Fibroblast of upper back skin (primary cell): ENCODE results near the gene FCGR3B.
"Not testable (repeated sequence)": the region's sequence is repeated elsewhere in the genome, so short reads cannot be mapped to it uniquely, and the experiment has no call there.

Experiments
- DNase-seq: peaks from one replicate; pipeline ENCODE4 v3.0.0-alpha.2; 2013

FCGR3B gene

GRCh38 chr1:161638251-161638993, 7.4 kb upstream of the FCGR3B start:
- DNase-seq, result not testable (repeated sequence)

GRCh38 chr1:161636976-161637375, 6.0 kb upstream of the FCGR3B start:
- not testable (repeated sequence) for DNase-seq

GRCh38 chr1:161636189-161636782, 5.3 kb upstream of the FCGR3B start:
- DNase-seq, result not testable (repeated sequence)

- not testable (repeated sequence) for DNase-seq
Measured at GRCh38 chr1:161634993-161635392, 4.0 kb upstream of the FCGR3B start.

GRCh38 chr1:161630128-161630742, 741 bp downstream of the FCGR3B start:
- DNase-seq, result not testable (repeated sequence)

GRCh38 chr1:161626445-161627146, 4.4 kb downstream of the FCGR3B start:
- DNase-seq, result not testable (repeated sequence)

- DNase-seq, result not testable (repeated sequence)
Measured at GRCh38 chr1:161624605-161625004, 6.4 kb downstream of the FCGR3B start.

GRCh38 chr1:161623401-161624051, 7.5 kb downstream of the FCGR3B start:
- not testable (repeated sequence) for DNase-seq

- not testable (repeated sequence) for DNase-seq
Measured at GRCh38 chr1:161622054-161622453, 8.9 kb downstream of the FCGR3B start.

GRCh38 chr1:161621181-161622000, 9.6 kb downstream of the FCGR3B start:
- DNase-seq, result peak; percentile 78

- DNase-seq, result not testable (repeated sequence)
Measured at GRCh38 chr1:161620399-161620798, 10.6 kb downstream of the FCGR3B start.

- not testable (repeated sequence) for DNase-seq
Measured at GRCh38 chr1:161618517-161618916, 12.5 kb downstream of the FCGR3B start.

GRCh38 chr1:161616417-161616816, 14.6 kb downstream of the FCGR3B start:
- not testable (repeated sequence) for DNase-seq

- DNase-seq, result peak; percentile 37
Measured at GRCh38 chr1:161613142-161613514, 17.8 kb downstream of the FCGR3B start.

- DNase-seq, result peak; percentile 99
Measured at GRCh38 chr1:161612322-161613141, 18.4 kb downstream of the FCGR3B start.

GRCh38 chr1:161611866-161612321, 19.1 kb downstream of the FCGR3B start:
- peak; percentile 47 for DNase-seq

GRCh38 chr1:161610198-161610597, 20.8 kb downstream of the FCGR3B start:
- not testable (repeated sequence) for DNase-seq

GRCh38 chr1:161606541-161607336, 24.2 kb downstream of the FCGR3B start:
- DNase-seq, result not testable (repeated sequence)

GRCh38 chr1:161605762-161606540, 25.0 kb downstream of the FCGR3B start:
- DNase-seq, result peak; percentile 37
